HG03442 (cell line): Measurements from ENCODE around the gene FAM24B.

Experiments used
- ATAC-seq: cut with Tn5 transposase; IDR thresholded peaks from one replicate; pipeline ENCODE4 v1.9.1; 2021; ENCODE audit warnings: mild to moderate bottlenecking, moderate library complexity; ENCODE audit not compliant: unreplicated experiment

The FAM24B gene

GRCh38 chr10:122828716-122829255 lies 50.6 kb downstream of the FAM24B start:
- no peak for ATAC-seq

- no peak for ATAC-seq
These were observed 52.1 kb downstream of the FAM24B start for GRCh38 chr10:122827302-122827701.

- no peak for ATAC-seq
These were observed 56.2 kb downstream of the FAM24B start for GRCh38 chr10:122822973-122823690.

GRCh38 chr10:122821808-122822207 lies 57.6 kb downstream of the FAM24B start:
- ATAC-seq = no peak

- ATAC-seq = no peak
These were observed 63.9 kb downstream of the FAM24B start for GRCh38 chr10:122815458-122815857.

DNA sequence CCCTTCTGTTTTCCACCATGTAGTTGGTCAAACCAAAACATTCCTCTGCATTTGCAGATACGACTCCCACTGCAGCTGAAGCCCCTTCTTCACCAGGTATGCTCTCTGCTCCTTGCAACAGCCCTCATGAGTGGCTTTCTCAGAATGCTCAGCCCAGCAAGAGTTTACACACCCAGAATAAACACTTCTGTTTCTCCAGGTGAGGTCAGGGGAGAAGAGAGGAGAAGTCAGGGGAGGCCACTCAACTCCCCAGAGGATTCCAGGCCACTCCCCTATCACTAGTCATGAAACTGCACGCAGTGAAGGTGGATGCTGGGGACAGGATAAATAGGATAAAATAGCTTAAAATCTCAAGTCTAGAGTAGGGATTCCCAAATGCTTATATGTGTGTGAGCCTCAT lies 64.9 kb downstream of the FAM24B start:
- ATAC-seq = no peak

GRCh38 chr10:122812751-122813150 lies 66.6 kb downstream of the FAM24B start:
- no peak for ATAC-seq

GRCh38 chr10:122802282-122802681 lies 77.1 kb downstream of the FAM24B start:
- ATAC-seq = no peak
